NT2/D1 (cell line): Measurements from ENCODE around the gene TMC5.

ENCODE experiments used
- YY1 ChIP-seq: IDR thresholded peaks from 2 replicates; pipeline ENCODE4 v1.6.1; 2011; ENCODE audit not compliant: insufficient read length, insufficient read depth
- ZNF274 ChIP-seq: IDR thresholded peaks from 2 replicates; pipeline ENCODE4 v1.6.1; 2011; ENCODE audit warnings: mild to moderate bottlenecking, low read depth, low read length

- TF ChIP-seq YY1 (no peak), ZNF274 (no peak)
These were observed 19.6 kb downstream of the TMC5 start for GRCh38 chr16:19437280-19437679.
